GM21360 (cell line): ENCODE measurements around the gene ABL2.
"Not testable (repeated sequence)": the region's sequence is repeated elsewhere in the genome, so short reads cannot be mapped to it uniquely, and the experiment has no call there.

Source experiments
- ATAC-seq: cut with Tn5 transposase; IDR thresholded peaks from one replicate; pipeline ENCODE4 v1.9.1; 2021; ENCODE audit warnings: mild to moderate bottlenecking, moderate library complexity; ENCODE audit not compliant: unreplicated experiment

The ABL2 gene

GRCh38 chr1:179217943-179218507, 11.5 kb downstream of the ABL2 start:
- no peak for ATAC-seq

- not testable (repeated sequence) for ATAC-seq
Observed at GRCh38 chr1:179213317-179213716, 16.2 kb downstream of the ABL2 start.

GRCh38 chr1:179208681-179209477, 20.6 kb downstream of the ABL2 start:
- no peak for ATAC-seq

GRCh38 chr1:179206812-179207211, 22.7 kb downstream of the ABL2 start:
- ATAC-seq: no peak

- ATAC-seq: no peak
Observed at GRCh38 chr1:179205284-179205683, 24.2 kb downstream of the ABL2 start.

GRCh38 chr1:179202161-179202560, 27.3 kb downstream of the ABL2 start:
- ATAC-seq: no peak

GRCh38 chr1:179200586-179200985, 28.9 kb downstream of the ABL2 start:
- ATAC-seq: no peak

- no peak for ATAC-seq
Observed at GRCh38 chr1:179197690-179198297, 31.7 kb downstream of the ABL2 start.

GRCh38 chr1:179195857-179196256, 33.6 kb downstream of the ABL2 start:
- not testable (repeated sequence) for ATAC-seq

- no peak for ATAC-seq
Observed at GRCh38 chr1:179195376-179195775, 34.1 kb downstream of the ABL2 start.

GRCh38 chr1:179194068-179194537, 35.4 kb downstream of the ABL2 start:
- no peak for ATAC-seq

GRCh38 chr1:179190861-179191260, 38.6 kb downstream of the ABL2 start:
- no peak for ATAC-seq

GRCh38 chr1:179187735-179188471, 41.6 kb downstream of the ABL2 start:
- ATAC-seq: no peak

GRCh38 chr1:179187043-179187442, 42.4 kb downstream of the ABL2 start:
- ATAC-seq: no peak

- no peak for ATAC-seq
Observed at GRCh38 chr1:179184403-179184802, 45.1 kb downstream of the ABL2 start.

- ATAC-seq: no peak
Observed at GRCh38 chr1:179183857-179184256, 45.6 kb downstream of the ABL2 start.

GRCh38 chr1:179178950-179179349, 50.5 kb downstream of the ABL2 start:
- ATAC-seq: no peak

- ATAC-seq: no peak
Observed at GRCh38 chr1:179178183-179178582, 51.3 kb downstream of the ABL2 start.

- ATAC-seq: no peak
Observed at GRCh38 chr1:179177615-179178014, 51.9 kb downstream of the ABL2 start.

- ATAC-seq: no peak
Observed at GRCh38 chr1:179177182-179177581, 52.3 kb downstream of the ABL2 start.
